ENCODE measurements around the gene MPP3. TPM values are rescaled to one million over a fixed set of nuclear protein-coding genes. Genes with fewer than 3 reads are reported as not detected.
A peak's percentile ranks its signal among the peaks of the same experiment; 100 is the strongest.

Gene MPP3
- total RNA-seq, 1 donor from 2014 or later: 11.8 TPM

GRCh38 chr17:43832168-43832975, 574 bp downstream of the MPP3 start:
- no peak for DNase-seq (ENCODE audit: low spot score)

DNA sequence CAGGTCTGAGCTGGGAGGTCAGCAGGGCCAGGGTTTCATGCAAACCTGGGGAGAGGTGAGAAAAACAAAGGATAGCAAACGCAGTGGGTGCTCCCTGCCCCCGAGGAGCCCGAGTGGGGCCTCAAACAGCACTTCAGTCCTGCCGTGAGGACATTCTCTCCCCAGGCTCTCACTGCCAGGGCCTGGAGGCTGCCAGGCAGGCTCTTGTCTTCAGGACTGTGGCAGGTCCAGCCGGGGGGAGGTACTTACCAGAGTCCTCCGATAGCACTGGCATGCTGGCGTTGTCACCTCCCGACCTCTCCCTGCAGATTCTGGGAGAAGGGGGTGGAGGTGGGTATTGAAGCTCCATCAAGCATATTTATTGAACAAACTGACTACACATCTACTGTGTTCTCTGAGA, 1.3 kb downstream of the MPP3 start:
- no peak for DNase-seq (ENCODE audit: low spot score)

- no peak for DNase-seq (ENCODE audit: low spot score)
Observed at GRCh38 chr17:43830510-43831140, 2.3 kb downstream of the MPP3 start.

- DNase-seq (ENCODE audit: low spot score): no peak
Observed at GRCh38 chr17:43829738-43830137, 3.2 kb downstream of the MPP3 start.

DNA sequence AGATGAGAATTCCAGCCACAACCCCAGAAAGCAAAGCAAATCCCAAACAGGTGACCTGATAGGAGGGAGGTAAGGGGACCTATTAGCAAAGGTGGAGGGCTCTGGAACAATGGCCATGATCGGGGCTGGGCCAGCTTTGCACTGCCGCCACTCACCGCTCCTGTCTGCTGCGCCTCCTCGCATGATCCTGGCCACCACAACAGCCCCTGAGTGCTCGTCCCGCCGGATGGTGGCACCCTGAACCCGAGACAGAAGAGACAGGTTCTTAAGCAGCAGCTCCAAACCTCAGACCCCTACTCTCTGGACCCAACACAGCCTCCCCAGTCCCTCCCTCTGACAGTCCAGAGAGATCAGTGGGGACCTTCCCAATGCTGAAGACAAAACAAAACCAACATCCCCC, 5.3 kb downstream of the MPP3 start:
- DNase-seq (ENCODE audit: low spot score): no peak

- DNase-seq (ENCODE audit: low spot score): no peak
Observed at GRCh38 chr17:43826206-43826605, 6.7 kb downstream of the MPP3 start.

DNA sequence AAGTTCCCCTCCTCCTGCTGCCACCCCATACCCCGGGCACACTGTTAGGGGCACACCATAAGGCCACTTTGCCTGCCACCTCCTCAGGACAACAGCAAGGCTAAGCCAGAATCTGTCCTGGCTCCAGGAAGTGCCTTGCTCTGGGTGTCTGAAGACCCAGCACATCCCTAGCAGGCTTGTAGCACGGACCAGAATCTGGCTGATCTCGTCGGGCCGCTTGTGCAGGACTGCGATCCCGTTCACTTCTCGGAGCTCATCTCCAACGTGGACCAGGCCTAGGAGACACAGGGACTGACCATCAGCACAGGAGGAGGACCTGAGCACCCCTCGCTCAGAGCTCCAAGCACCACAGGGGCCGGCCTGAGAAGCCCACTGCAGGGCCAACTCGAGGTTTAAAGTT, 7.4 kb downstream of the MPP3 start:
- no peak for DNase-seq (ENCODE audit: low spot score)

- DNase-seq (ENCODE audit: low spot score): peak; percentile 72
Observed at GRCh38 chr17:43823350-43824084, 9.4 kb downstream of the MPP3 start.

GRCh38 chr17:43822570-43823190, 10.3 kb downstream of the MPP3 start:
- no peak for DNase-seq (ENCODE audit: low spot score)

DNA sequence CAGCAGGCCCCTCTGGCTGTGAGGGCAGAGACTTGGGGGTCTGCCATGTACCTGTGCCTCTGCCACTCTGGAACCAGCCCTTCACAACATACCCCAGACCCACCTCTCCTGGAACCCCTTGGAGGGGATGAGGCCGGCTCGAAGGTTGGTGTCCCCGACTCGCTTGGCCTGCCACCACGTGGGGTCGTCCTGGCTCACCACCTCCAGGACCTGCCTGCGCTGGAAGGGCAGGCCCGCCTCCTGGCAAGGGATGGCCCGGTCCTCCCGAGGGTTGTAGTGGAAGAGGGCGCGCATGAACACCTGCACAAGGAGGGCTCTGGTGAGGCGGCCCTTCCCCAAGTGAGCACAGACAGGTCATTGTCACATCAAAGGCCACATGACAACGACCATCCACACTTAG, 12.2 kb downstream of the MPP3 start:
- DNase-seq (ENCODE audit: low spot score): no peak

- no peak for DNase-seq (ENCODE audit: low spot score)
Observed at GRCh38 chr17:43818966-43819365, 14.0 kb downstream of the MPP3 start.

GRCh38 chr17:43817826-43818225, 15.1 kb downstream of the MPP3 start:
- DNase-seq (ENCODE audit: low spot score): no peak

DNA sequence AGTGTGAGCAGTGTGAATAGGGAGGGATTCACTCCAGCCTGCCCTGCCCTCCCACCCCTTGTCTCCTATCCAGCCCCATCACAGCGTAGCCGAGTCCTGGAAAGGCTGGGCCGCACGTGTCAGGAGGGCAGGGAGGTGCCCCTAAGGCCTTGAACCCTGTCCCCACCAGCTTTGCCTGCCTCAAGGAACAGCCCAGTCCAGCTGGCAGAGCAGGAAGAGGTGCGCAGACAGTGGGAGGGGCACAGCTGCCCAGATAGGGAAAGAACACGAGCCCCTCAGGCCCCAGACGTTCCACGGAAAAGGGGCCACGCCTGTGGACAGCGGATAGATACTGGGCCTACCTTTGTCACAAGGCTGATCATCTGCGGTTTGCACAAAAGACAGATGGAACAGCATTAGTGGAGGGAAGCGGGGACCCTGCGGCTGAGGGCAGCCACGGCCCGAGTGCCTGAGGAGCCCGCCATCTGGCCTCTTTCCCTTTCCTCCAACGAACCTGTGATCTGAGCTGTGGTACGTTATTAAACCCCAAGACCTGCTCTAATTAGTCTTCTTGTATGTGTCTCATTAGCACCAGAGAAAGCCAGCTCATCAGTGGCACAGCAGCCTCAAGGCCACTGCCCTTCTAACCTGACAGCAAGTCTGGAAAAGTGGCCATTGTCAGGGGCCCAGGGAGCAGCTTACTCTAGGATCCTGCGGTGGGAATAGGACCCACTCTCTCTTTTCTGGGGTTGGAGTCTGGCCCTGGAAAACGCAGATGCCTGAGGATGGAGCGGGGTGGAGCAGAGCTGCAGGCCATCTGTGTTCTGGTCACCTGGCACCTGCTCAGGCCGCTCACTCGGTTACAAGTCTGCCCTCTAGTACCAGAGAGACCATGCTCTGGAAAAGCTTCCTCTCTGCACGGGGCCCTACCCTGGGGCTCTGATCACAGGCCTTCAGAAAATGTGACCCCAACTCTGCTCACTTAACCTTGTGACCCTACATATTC, 16.3 kb downstream of the MPP3 start:
- no peak for DNase-seq (ENCODE audit: low spot score)

- DNase-seq (ENCODE audit: low spot score): no peak
Observed at GRCh38 chr17:43814714-43815113, 18.2 kb downstream of the MPP3 start.

GRCh38 chr17:43814026-43814425, 18.9 kb downstream of the MPP3 start:
- DNase-seq (ENCODE audit: low spot score): no peak

GRCh38 chr17:43813386-43813785, 19.6 kb downstream of the MPP3 start:
- no peak for DNase-seq (ENCODE audit: low spot score)

- no peak for DNase-seq (ENCODE audit: low spot score)
Observed at GRCh38 chr17:43812396-43813265, 20.3 kb downstream of the MPP3 start.

- DNase-seq (ENCODE audit: low spot score): no peak
Observed at GRCh38 chr17:43810823-43811222, 22.1 kb downstream of the MPP3 start.

DNA sequence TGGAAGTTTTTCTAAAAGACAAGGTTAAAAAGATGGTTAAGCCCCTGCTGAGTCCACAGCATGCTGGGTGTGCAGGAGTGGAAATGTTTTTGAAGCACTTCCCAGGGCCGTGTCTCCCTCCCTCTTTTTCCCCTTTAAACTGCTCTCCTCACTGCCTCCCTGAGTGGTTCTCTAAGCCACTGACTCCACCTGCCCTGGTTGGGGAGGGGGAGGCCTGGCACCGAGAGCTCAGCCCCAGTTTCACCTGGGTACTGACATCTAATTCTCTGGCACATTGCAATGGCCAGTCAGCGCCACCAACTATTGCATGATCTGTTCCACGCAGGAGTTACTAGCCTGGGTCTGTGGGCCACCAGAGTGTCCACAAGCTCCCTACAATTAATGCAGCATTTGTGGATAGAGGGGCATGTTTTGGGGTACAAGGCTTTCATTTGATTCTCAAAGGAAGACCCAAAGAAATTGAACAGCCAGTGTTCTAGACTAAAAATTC, 22.7 kb downstream of the MPP3 start:
- no peak for DNase-seq (ENCODE audit: low spot score)

DNA sequence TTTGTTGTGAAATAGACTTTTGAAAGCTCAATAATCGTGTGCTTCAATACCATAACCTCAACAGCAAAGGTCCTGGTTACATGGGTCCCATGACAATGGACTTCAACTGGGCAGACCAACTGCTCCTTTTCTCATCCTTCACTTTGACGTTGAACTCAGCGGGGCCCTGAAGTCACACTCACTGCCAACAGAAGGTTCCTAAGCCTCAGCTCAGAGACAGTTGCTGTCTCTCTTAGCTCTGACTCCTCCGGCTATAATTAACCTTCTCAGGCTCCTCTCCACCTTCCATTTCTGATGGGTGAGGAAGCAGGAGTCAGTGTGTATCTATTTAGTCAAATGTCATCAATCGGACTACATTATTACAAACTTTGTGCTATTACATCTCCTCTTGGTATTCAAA, 23.8 kb downstream of the MPP3 start:
- DNase-seq (ENCODE audit: low spot score): no peak

Measured in ureter (tissue), 1 donor.